Hippocampal formation (tissue), 2 donors: ENCODE data around the gene CAMKMT.

ENCODE experiments used
- DNase-seq, 2 donors: peaks; one replicate each; lab custom pipeline; 2025; lab: John Stamatoyannopoulos, UW

CAMKMT gene

GRCh38 chr2:44744961-44745892, 383.5 kb downstream of the CAMKMT start:
- DNase-seq: no peak

- DNase-seq: no peak
Observed at GRCh38 chr2:44745922-44746766, 384.4 kb downstream of the CAMKMT start.

DNA sequence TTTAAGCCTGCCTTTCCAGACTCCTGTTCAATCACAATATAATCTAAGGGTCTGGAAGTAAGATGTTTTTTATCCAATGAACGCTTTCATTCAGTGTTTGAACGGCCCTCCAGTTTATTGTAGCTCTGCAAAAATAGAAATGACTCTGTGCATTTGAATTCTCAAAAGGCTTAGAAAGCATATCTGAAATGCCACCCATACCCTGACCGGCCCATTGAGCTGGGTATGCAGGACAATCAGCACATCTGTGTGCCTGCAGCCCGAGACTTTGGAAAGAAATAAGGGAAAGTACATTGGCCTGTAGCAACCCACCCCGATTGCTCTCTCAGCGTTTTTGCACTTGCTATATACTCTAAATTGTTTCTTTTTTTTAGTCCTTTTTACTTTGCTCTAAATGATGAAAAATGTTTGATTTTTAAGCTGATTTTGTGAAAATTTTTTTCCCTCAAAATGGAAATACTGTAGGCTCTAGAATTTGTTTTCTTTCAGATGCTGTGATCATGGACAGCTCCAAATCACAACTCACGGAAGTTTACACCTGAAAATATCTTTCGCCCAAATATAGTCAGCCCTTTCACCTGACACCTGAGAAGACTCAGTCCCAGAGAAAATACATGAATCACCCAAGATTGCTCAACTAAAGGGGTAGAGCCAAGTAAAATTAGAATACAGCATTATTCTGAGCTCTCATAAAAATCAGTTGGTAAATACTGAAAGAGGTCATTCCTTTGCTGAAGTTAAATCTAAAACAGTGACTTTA, 385.3 kb downstream of the CAMKMT start:
- no peak for DNase-seq

DNA sequence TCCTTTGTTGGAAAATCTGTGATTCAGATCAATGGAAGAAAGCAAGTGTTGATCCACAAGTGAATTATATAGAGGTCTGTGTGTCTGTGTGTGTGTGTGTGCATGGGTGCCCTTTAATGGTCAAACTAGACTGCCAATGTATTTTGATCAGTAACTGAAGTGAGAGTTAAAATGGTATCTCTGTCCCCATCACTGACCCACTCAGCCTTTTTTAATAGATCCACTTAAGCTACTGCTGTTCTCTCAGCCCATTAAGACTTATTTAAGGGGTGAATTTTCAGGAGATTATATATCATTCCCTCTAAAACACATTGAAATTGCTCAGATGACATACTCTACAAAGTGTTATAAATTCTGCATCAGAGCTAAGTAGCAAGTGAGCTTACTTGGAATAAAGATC, 386.0 kb downstream of the CAMKMT start:
- no peak for DNase-seq

GRCh38 chr2:44751754-44752479, 390.2 kb downstream of the CAMKMT start:
- no peak for DNase-seq

DNA sequence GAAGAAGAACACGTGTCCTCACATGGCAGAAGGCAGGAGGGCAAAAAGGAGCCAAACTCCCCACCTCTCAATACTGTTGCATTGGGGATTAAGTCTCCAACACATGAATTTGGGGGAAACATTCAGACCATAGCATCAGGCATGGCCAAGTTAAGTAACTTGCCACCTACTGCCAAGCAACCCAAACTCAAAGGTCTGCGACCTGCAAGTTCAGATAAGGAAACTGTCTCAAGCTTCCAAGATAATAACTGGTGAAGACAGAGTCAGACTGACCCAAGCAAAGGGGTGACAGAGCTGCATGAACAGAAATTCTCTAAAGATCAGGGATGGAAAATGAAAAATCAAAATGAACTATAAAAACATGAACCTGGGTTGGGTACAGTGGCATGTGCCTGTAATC, 391.0 kb downstream of the CAMKMT start:
- no peak for DNase-seq

GRCh38 chr2:44753552-44754285, 392.0 kb downstream of the CAMKMT start:
- DNase-seq: no peak

GRCh38 chr2:44758591-44758990, 396.8 kb downstream of the CAMKMT start:
- no peak for DNase-seq

- no peak for DNase-seq
Observed at GRCh38 chr2:44759823-44760222, 398.1 kb downstream of the CAMKMT start.

GRCh38 chr2:44763275-44763782, 401.6 kb downstream of the CAMKMT start:
- no peak for DNase-seq

DNA sequence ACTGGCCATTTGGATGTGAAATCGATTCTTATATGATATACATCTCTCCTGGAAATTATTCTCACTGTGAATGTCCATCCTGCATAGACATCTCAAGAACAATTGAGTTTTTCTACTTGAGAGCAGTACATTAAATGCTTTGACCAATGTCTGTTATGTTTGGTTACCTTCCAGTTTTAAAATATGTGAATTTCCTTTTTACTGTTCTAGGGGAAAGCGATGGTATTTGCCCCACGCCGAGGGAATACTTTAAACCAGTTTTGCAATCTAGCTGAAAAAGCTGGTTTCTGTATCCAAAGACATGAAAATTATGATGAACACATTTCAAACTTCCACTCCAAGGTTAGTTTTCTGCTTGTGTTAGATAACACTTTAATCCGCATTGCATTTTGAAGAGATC, 404.5 kb downstream of the CAMKMT start:
- DNase-seq: no peak

GRCh38 chr2:44766777-44767176, 405.0 kb downstream of the CAMKMT start:
- DNase-seq: no peak

DNA sequence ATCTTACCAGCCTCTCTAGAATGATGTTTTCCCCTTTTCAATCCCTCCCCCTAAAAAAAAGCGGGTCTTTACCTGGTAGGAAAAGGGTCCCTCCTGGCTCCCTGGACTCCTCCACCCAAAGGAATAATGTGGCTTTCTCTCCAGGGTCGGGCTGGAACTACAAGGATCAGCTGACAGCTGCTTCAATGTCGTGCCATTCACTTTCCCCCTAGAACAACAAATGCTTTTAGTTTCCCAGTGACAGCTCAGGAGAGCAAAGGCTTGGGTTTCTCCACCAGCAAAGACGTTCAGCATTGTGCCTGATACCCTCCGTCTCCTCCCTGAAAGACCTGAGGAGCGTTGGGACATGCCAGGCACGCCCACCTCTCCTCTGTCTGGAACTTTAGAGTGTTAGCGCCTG, 405.9 kb downstream of the CAMKMT start:
- DNase-seq: no peak

GRCh38 chr2:44768438-44769236, 406.9 kb downstream of the CAMKMT start:
- no peak for DNase-seq

DNA sequence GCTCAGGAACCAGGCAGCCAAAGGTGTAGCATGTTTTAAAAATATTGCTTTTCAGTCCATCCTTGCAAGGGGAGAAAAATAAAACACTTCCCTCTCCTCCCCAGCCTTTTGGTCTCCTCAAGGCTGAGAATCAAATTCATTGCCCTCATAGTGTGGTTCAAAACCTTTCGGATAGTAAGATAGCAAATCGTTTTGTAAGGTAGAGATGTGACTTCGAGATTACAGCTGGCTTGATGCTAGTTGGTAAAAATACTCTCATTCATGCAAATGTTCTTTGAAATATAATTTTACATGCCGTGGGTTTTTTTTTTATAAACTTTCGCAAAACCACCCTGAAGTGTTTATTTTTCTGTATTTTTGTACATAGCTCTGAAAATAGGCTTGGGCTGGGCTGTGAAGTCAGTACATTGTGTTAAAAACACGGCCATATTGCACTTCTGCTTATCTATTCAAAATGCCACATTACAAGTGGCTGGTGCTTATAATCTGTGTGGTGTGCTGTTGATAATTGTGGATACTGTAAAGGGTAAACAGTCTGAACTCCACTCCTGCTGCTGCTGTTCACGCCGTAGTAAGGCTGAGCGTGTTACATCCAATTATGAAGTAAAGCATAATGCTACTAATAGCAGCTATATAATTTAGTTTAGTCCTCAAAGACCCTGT, 407.7 kb downstream of the CAMKMT start:
- no peak for DNase-seq

- DNase-seq: no peak
Observed at GRCh38 chr2:44770221-44771195, 408.8 kb downstream of the CAMKMT start.

DNA sequence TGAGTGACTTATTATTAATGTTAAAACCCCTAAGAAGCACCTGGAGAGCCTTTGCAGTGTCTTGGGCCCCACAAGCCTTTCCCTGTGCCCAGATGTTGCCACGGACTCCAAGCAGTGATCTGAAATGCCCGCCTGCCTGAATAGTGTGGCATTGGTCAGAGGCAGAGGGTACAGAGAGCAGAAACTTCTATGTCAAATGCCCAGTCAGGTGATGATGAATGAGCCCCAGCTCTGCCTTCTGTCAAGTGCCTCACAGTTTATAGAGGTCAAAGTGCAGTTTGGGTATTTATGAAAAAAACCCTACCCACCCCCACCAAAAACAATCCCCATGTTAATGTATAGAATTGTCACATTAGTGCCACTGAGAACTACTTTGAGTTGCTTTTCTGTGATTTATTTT, 409.8 kb downstream of the CAMKMT start:
- no peak for DNase-seq

- no peak for DNase-seq
Observed at GRCh38 chr2:44772131-44772530, 410.4 kb downstream of the CAMKMT start.
